A673 (cell line): ENCODE measurements around the gene CXCL17. TPM values are rescaled to one million over a fixed set of nuclear protein-coding genes. Genes with fewer than 3 reads are reported as not detected.
A peak's percentile ranks its signal among the peaks of the same experiment; 100 is the strongest.

Experiments
- BruUV-seq: library from RNA; stranded (reverse); fragments of 400-500 nt; replicated peaks from 2 replicates; lab custom pipeline; 2021; lab: Mats Ljungman, UMichigan
- CTCF ChIA-PET: fragments of 300-600 bp; sonication (Branson Sonifier 250); formaldehyde crosslinking; loops from one replicate; lab custom pipeline; 2022; ENCODE audit warnings: antibody characterized with exemption; lab: Charles Lee
- POLR2A ChIA-PET: fragments of 300-600 bp; sonication (Branson Sonifier 250); formaldehyde crosslinking; loops from one replicate; lab custom pipeline; 2022; ENCODE audit warnings: antibody characterized with exemption; ENCODE audit not compliant: low non-redundant PET; lab: Charles Lee
- DNase-seq: peaks from one replicate; pipeline ENCODE4 v3.0.0-alpha.2; 2015; ENCODE audit warnings: low spot score
- H3K27ac ChIP-seq: fragments of 200-600 bp; sonication (generic); 2 replicates; pipeline ENCODE4 v1.5.1; 2016; ENCODE audit warnings: mixed run types, low read depth, mild to moderate bottlenecking, mixed read lengths, antibody characterized with exemption, low read length; ENCODE audit not compliant: poor library complexity, severe bottlenecking
- H3K27me3 ChIP-seq: fragments of 200-600 bp; sonication (generic); replicated peaks from 2 replicates; pipeline ENCODE4 v1.6.1; 2017; ENCODE audit warnings: mixed run types, low read depth, mild to moderate bottlenecking, mixed read lengths, antibody characterized with exemption, low read length; ENCODE audit not compliant: insufficient read depth, poor library complexity
- H3K36me3 ChIP-seq: fragments of 200-600 bp; sonication (generic); 2 replicates; pipeline ENCODE4 v1.6.1; 2016; ENCODE audit warnings: mixed run types, mild to moderate bottlenecking, mixed read lengths, antibody characterized with exemption, low read length; ENCODE audit not compliant: insufficient read depth, poor library complexity, severe bottlenecking
- H3K4me1 ChIP-seq: fragments of 200-600 bp; sonication (generic); 2 replicates; pipeline ENCODE4 v1.6.1; 2017; ENCODE audit warnings: mixed run types, mild to moderate bottlenecking, mixed read lengths, antibody characterized with exemption, low read length; ENCODE audit not compliant: insufficient read depth, poor library complexity, severe bottlenecking
- H3K4me3 ChIP-seq: fragments of 200-600 bp; sonication (generic); 2 replicates; pipeline ENCODE4 v1.5.1; 2016; ENCODE audit warnings: low read depth, mixed run types, mild to moderate bottlenecking, mixed read lengths, low read length; ENCODE audit not compliant: poor library complexity, severe bottlenecking
- H3K9me3 ChIP-seq: fragments of 200-600 bp; sonication (generic); 2 replicates; pipeline ENCODE4 v1.6.1; 2016; ENCODE audit warnings: mixed run types, low read depth, mild to moderate bottlenecking, mixed read lengths, antibody characterized with exemption, low read length; ENCODE audit not compliant: poor library complexity, severe bottlenecking
- CTCF ChIP-seq: fragments of 300-800, 200-600 bp; sonication (generic); conservative IDR thresholded peaks from 2 replicates; pipeline ENCODE4 v1.5.1; 2017; ENCODE audit warnings: low read depth, mild to moderate bottlenecking, antibody characterized with exemption, low read length, moderate library complexity, mixed read lengths
- EZH2 ChIP-seq: fragments of 200-600 bp; sonication (generic); IDR thresholded peaks from 2 replicates; pipeline ENCODE4 v1.6.1; 2017; ENCODE audit warnings: borderline replicate concordance, low read depth, mild to moderate bottlenecking, mixed read lengths, antibody characterized with exemption, low read length; ENCODE audit not compliant: poor library complexity, severe bottlenecking
- intact Hi-C: fragments of 100-400 bp; cut with micrococcal nuclease; formaldehyde crosslinking; loops from one replicate; pipeline ENCODE4 v1.10.0; 2022; ENCODE audit not compliant: unreplicated experiment
- total RNA-seq: library from RNA; stranded (reverse); gene quantifications from 2 replicates; pipeline ENCODE4 v1.2.3, GENCODE V29; 2021

Gene CXCL17
- total RNA-seq, 1 experiment from 2014 or later = not detected

DNA sequence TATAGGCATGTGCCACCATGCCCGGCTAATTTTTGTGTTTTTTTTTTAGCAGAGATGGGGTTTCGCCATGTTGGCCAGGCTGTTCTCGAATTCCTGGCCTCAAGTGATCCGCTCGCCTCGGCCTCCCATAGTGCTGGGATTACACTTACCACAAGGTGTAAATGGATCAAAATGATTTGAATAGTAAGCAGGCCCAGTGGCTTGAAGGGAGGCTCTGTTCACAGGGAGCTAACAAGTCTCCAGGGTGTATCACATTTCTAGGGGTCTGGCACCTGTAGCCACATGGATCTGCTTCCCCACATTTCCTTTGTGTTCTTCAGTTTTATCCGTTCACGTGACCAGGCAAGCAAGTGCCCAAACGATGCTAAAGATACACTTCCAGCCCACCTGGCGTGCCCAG lies 39.2 kb downstream of the CXCL17 start:
- intact Hi-C loops = loop anchor here (5.0 kb wide), 1 partner anchor 296 kb away; no protein-coding TSS in a partner anchor
- Histone ChIP-seq H3K9me3 (no peaks in the 10 kb centered on the region), H3K36me3 (no peaks in the 10 kb centered on the region), H3K27ac (no peak overlapping the region), H3K4me3 (no peak overlapping the region), H3K4me1 (no peaks in the 10 kb centered on the region), H3K27me3 (no peaks in the 10 kb centered on the region)
- BruUV-seq = no TSS peak
- TF ChIP-seq CTCF (no peak), EZH2 (no peak)
- POLR2A ChIA-PET = no interaction called here
- CTCF ChIA-PET = no interaction called here
- no peak for DNase-seq

- peak overlapping the region; percentile 55 for H3K4me3 ChIP-seq
- H3K36me3 ChIP-seq = no peaks in the 10 kb centered on the region
- no peak overlapping the region for H3K27ac ChIP-seq
- H3K4me1 ChIP-seq = peaks cover 3% of the 10 kb centered on the region
- no TSS peak for BruUV-seq
- no peaks in the 10 kb centered on the region for H3K9me3 ChIP-seq
- ChIA-PET POLR2A (interaction anchor here (0.6 kb wide), 1 partner anchor 155 kb away, joined by 3 read pairs; no protein-coding TSS in a partner anchor), CTCF (no interaction called here)
- DNase-seq = no peak
- intact Hi-C loops = loop anchor here (5.0 kb wide), 1 partner anchor 295 kb away; no protein-coding TSS in a partner anchor
- H3K27me3 ChIP-seq = no peaks in the 10 kb centered on the region
- TF ChIP-seq EZH2 (no peak), CTCF (no peak)
Measured at GRCh38 chr19:42402376-42403116, 40.2 kb downstream of the CXCL17 start.

DNA sequence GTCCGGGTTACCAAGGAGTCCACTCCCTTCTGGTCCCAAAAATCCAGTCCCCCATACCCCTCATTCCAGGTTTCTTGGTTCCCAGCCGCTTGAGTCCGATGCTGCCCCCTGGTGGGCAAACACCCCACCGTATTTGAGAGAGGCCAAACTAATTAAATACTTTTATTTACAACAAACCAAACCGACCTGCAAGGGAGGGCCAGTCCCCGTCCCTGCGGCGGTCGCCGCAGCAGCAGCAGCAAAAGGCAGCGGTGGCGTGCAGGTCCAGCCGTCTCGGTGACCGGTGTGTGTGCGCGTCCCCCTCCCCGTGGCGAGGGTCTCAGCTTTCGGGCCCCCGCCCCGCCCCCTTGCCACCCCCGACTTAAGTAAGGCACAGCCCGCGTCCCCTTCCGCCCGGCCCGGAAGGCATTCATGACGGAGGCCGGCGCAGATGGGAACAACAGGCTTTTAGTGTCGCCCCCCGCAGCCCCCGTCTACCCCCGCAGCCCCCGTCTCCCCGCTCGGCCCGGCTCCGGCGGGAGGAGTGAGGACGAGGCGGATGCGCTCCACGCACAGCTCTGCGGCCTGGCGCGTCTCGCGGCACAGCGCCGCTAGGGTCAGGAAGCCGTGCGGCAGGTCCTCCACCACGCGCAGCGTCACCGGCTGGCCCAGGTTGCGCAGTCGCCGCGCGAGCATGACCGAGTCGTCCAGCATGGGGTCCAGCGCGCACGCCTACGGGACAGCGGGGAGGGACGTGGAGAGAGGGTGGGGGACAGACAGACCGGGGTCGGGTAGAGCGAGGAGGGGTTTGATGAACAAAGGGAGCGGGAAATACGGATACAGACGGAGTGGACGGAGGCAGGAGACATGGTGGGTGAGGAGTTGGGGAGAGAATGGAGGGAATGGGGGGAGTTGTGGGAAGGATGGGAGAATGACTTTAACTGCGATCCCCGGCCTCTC lies 41.1 kb downstream of the CXCL17 start:
- no TSS peak for BruUV-seq
- Histone ChIP-seq H3K27ac (no peak overlapping the region), H3K4me3 (peak overlapping the region; percentile 55), H3K4me1 (peaks cover 6% of the 10 kb centered on the region), H3K27me3 (no peaks in the 10 kb centered on the region), H3K36me3 (no peaks in the 10 kb centered on the region), H3K9me3 (no peaks in the 10 kb centered on the region)
- TF ChIP-seq CTCF (peak; percentile 90), EZH2 (no peak)
- DNase-seq = peak; percentile 86
- intact Hi-C loops = loop anchor here (5.0 kb wide), 1 partner anchor 294 kb away; no protein-coding TSS in a partner anchor
- POLR2A ChIA-PET = interaction anchor here (0.6 kb wide), 1 partner anchor 154 kb away, joined by 3 read pairs; no protein-coding TSS in a partner anchor
- CTCF ChIA-PET = interaction anchor here (0.6 to 1.5 kb wide), 2 partner anchors 22 to 269 kb away, joined by 3 read pairs; no protein-coding TSS in a partner anchor
